Measurements from ENCODE around the gene MAP3K3. TPM values are rescaled to one million over a fixed set of nuclear protein-coding genes. Genes with fewer than 3 reads are reported as not detected.

The MAP3K3 gene
- total and polyA plus RNA-seq, 10 of the 15 experiments (the other 5 are each of a cell fraction or from before 2014, with no cell fraction given): 1.6 to 24.1 (median 15.0) TPM

DNA sequence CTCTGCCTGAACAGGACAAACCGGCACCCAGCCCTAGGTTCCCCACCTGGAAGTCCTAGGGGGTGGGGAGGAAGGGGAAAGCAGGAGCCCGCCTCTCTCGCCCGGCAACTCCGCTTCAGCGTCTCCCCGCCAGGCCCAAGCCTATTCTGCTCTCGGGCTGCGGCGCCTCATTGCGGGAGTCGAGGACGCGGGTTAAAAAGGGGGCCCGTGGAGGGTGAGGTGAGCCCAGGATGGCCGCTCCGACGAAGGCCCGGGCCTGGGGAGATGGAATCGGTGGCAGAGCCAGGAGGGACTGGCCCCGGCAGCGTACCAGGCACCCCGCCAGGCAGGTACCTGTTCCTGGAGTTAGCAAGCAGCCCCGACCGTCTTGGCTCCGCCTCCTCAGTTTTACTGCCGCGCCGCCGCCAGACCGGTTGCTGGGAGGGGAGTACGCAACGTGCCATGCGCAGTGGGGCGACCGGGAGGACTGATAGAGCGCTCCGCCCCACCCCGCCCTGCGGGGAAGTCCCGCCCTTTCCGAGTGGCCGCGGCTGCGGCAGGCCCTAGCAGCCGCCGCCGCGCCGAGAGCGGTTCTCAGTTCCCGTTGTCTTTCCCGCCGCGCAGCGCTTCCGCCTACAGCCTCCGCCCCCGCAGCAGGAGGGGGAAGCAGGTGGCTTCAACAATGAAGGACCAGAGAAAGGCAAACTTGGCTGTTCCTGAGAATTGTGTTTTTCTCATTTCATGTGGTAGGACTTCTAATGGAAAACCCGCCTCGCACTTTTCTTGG is 119.4 kb downstream of the MAP3K3 start, which contains the start of gene STRADA (continued):
- peak; percentile 47 to 75; a peak in 3 of 4 replicates for TF ChIP-seq BHLHE40 (IDR thresholded peaks at IDR 0.05; ENCODE audit: borderline replicate concordance in 1 of 2, low read depth in 2 of 2, low read length in 1 of 2)
- TF ChIP-seq NFYB (IDR thresholded peaks at IDR 0.05; ENCODE audit: insufficient read depth, low read depth, low read length): 0 out of 2 replicates have a peak, but pooled peaks have one; percentile 11
- peak; percentile 89 for TF ChIP-seq TCF12 (IDR thresholded peaks at IDR 0.05; ENCODE audit: low read depth, low read length)
- peak; percentile 37; the same call in 1 of the 2 replicates for TF ChIP-seq CREM (IDR thresholded peaks at IDR 0.05; ENCODE audit: low read depth)
- TF ChIP-seq EP300 (IDR thresholded peaks at IDR 0.05; ENCODE audit: borderline replicate concordance in 1 of 2, control insufficient read depth in 1 of 2, low read depth in 2 of 2, low read length in 2 of 2): peak; percentile 55 to 74; a peak in 3 of 4 replicates
- peak in 1 of 2 experiments; percentile 91; a peak in 2 of 4 replicates for TF ChIP-seq ETV6 (conservative IDR thresholded peaks at IDR 0.05 in 1 of 2, IDR thresholded peaks at IDR 0.05 in 1 of 2; ENCODE audit: borderline replicate concordance in 1 of 2, low read depth in 1 of 2)
- no peak for TF ChIP-seq HDAC2 (IDR thresholded peaks at IDR 0.05)
- peak; percentile 48 for TF ChIP-seq CBFB (IDR thresholded peaks at IDR 0.05; ENCODE audit: low read depth)
- TF ChIP-seq NFYA (IDR thresholded peaks at IDR 0.05; ENCODE audit: borderline replicate concordance, low read depth, low read length): no peak
- peak; percentile 98 for TF ChIP-seq SMARCA5 (IDR thresholded peaks at IDR 0.05)
- peak; percentile 80 to 100 for TF ChIP-seq EGR1 (IDR thresholded peaks at IDR 0.05; ENCODE audit: borderline replicate concordance in 1 of 2, low read depth in 2 of 2, low read length in 2 of 2)
- TF ChIP-seq NRF1 (conservative IDR thresholded peaks at IDR 0.05; ENCODE audit: low read depth, low read length): peak; percentile 70
- TF ChIP-seq, protein P1, sequence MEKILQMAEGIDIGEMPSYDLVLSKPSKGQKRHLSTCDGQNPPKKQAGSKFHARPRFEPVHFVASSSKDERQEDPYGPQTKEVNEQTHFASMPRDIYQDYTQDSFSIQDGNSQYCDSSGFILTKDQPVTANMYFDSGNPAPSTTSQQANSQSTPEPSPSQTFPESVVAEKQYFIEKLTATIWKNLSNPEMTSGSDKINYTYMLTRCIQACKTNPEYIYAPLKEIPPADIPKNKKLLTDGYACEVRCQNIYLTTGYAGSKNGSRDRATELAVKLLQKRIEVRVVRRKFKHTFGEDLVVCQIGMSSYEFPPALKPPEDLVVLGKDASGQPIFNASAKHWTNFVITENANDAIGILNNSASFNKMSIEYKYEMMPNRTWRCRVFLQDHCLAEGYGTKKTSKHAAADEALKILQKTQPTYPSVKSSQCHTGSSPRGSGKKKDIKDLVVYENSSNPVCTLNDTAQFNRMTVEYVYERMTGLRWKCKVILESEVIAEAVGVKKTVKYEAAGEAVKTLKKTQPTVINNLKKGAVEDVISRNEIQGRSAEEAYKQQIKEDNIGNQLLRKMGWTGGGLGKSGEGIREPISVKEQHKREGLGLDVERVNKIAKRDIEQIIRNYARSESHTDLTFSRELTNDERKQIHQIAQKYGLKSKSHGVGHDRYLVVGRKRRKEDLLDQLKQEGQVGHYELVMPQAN (conservative IDR thresholded peaks at IDR 0.05): peak; percentile 82
- no peak for TF ChIP-seq CBX3 (IDR thresholded peaks at IDR 0.05; ENCODE audit: borderline replicate concordance, low read depth)
- TF ChIP-seq, protein P2, sequence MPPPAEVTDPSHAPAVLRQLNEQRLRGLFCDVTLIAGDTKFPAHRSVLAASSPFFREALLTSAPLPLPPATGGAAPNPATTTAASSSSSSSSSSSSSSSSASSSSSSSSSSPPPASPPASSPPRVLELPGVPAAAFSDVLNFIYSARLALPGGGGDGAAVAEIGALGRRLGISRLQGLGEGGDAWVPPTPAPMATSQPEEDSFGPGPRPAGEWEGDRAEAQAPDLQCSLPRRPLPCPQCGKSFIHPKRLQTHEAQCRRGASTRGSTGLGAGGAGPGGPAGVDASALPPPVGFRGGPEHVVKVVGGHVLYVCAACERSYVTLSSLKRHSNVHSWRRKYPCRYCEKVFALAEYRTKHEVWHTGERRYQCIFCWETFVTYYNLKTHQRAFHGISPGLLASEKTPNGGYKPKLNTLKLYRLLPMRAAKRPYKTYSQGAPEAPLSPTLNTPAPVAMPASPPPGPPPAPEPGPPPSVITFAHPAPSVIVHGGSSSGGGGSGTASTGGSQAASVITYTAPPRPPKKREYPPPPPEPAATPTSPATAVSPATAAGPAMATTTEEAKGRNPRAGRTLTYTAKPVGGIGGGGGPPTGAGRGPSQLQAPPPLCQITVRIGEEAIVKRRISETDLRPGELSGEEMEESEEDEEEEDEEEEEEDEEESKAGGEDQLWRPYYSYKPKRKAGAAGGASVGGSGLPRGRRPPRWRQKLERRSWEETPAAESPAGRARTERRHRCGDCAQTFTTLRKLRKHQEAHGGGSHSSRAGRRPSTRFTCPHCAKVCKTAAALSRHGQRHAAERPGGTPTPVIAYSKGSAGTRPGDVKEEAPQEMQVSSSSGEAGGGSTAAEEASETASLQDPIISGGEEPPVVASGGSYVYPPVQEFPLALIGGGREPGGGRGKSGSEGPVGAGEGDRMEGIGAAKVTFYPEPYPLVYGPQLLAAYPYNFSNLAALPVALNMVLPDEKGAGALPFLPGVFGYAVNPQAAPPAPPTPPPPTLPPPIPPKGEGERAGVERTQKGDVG (CRISPR knock-in tag; IDR thresholded peaks at IDR 0.05): 0 out of 2 replicates have a peak, but pooled peaks have one; percentile 57
- TF ChIP-seq CHD1 (IDR thresholded peaks at IDR 0.05; ENCODE audit: low read depth, low read length): no peak
- TF ChIP-seq, protein P3, sequence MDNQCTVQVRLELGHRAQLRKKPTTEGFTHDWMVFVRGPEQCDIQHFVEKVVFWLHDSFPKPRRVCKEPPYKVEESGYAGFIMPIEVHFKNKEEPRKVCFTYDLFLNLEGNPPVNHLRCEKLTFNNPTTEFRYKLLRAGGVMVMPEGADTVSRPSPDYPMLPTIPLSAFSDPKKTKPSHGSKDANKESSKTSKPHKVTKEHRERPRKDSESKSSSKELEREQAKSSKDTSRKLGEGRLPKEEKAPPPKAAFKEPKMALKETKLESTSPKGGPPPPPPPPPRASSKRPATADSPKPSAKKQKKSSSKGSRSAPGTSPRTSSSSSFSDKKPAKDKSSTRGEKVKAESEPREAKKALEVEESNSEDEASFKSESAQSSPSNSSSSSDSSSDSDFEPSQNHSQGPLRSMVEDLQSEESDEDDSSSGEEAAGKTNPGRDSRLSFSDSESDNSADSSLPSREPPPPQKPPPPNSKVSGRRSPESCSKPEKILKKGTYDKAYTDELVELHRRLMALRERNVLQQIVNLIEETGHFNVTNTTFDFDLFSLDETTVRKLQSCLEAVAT (IDR thresholded peaks at IDR 0.05): no peak; the same call in 1 of the 2 replicates
- 0 out of 2 replicates have a peak, but pooled peaks have one; percentile 13 for TF ChIP-seq RCOR1 (conservative IDR thresholded peaks at IDR 0.05; ENCODE audit: low read depth, low read length)
- peak; percentile 76; the same call in 1 of the 2 replicates for TF ChIP-seq POLR2AphosphoS2 (IDR thresholded peaks at IDR 0.05; ENCODE audit: low read depth, low read length)

Data from GM12878 (cell line).